CD14-positive monocyte (primary cell): ENCODE data around the gene ITLN2. TPM values are rescaled to one million over a fixed set of nuclear protein-coding genes. Genes with fewer than 3 reads are reported as not detected.
"Not testable (repeated sequence)": the region's sequence is repeated elsewhere in the genome, so short reads cannot be mapped to it uniquely, and the experiment has no call there.

Experiments used
- DNase-seq, 3 donors: peaks; one replicate each; pipeline ENCODE4 v3.0.0-alpha.2; 2011 to 2022
- H2AFZ ChIP-seq: 2 replicates; pipeline ENCODE4 v1.6.0; 2012; ENCODE audit warnings: mild to moderate bottlenecking, low read depth, low read length, inconsistent platforms; ENCODE audit not compliant: insufficient read depth, poor library complexity, severe bottlenecking
- H3K27ac ChIP-seq, 2 donors: 1 replicate in 1 of 2; 2 replicates in 1 of 2; pipeline ENCODE4 v1.5.1; 2012 to 2013; ENCODE audit warnings: low read length in 2 of 2, control low read depth in 1 of 2, inconsistent platforms in 1 of 2, low read depth in 1 of 2, mild to moderate bottlenecking in 1 of 2
- H3K27me3 ChIP-seq, 2 donors: one replicate each; pipeline versions ENCODE4 v1.6.0 to v1.6.1; 2011 to 2013; ENCODE audit warnings: low read length in 2 of 2; ENCODE audit not compliant: control insufficient read depth in 2 of 2, insufficient read depth in 2 of 2
- H3K36me3 ChIP-seq, 2 donors: replicated peaks in 1 of 2; 1 replicate in 1 of 2; 2 replicates in 1 of 2; pipeline versions ENCODE4 v1.5.1 to v1.6.1; 2012 to 2013; ENCODE audit warnings: low read length in 2 of 2, control low read depth in 1 of 2, inconsistent platforms in 1 of 2, mild to moderate bottlenecking in 1 of 2; ENCODE audit not compliant: insufficient read depth in 2 of 2, control insufficient read depth in 1 of 2
- H3K4me1 ChIP-seq, 2 donors: 1 replicate in 1 of 2; 2 replicates in 1 of 2; pipeline versions ENCODE4 v1.5.1 to v1.6.1; 2012 to 2013; ENCODE audit warnings: low read length in 2 of 2, control low read depth in 1 of 2, inconsistent platforms in 1 of 2, mild to moderate bottlenecking in 1 of 2, moderate library complexity in 1 of 2; ENCODE audit not compliant: insufficient read depth in 2 of 2, control insufficient read depth in 1 of 2
- H3K4me2 ChIP-seq: replicated peaks from 2 replicates; pipeline ENCODE3; 2012; ENCODE audit warnings: low read length, moderate library complexity, mild to moderate bottlenecking; ENCODE audit not compliant: poor library complexity, severe bottlenecking; ENCODE audit errors: extremely low read depth
- H3K4me3 ChIP-seq, 3 experiments: fragments of 200-600 bp in 1 of 3; sonication (generic) in 1 of 3; replicated peaks in 1 of 3; 1 replicate in 2 of 3; 2 replicates in 1 of 3; pipeline ENCODE4 v1.5.1; 2011 to 2013; ENCODE audit warnings: low read length in 3 of 3, mild to moderate bottlenecking in 3 of 3, control low read depth in 2 of 3, low read depth in 2 of 3, inconsistent platforms in 1 of 3, moderate library complexity in 1 of 3
- H3K79me2 ChIP-seq: 2 replicates; pipeline ENCODE4 v1.6.0; 2012; ENCODE audit warnings: mild to moderate bottlenecking, control low read depth, inconsistent platforms, low read length, moderate library complexity; ENCODE audit not compliant: insufficient read depth
- H3K9ac ChIP-seq: 2 replicates; pipeline ENCODE4 v1.6.0; 2017; ENCODE audit warnings: low read length, mild to moderate bottlenecking; ENCODE audit not compliant: insufficient read depth, poor library complexity, severe bottlenecking
- H3K9me3 ChIP-seq, 2 donors: replicated peaks in 1 of 2; 1 replicate in 1 of 2; 2 replicates in 1 of 2; pipeline versions ENCODE4 v1.5.1 to v1.6.1; 2012 to 2013; ENCODE audit warnings: low read length in 2 of 2, control low read depth in 1 of 2; ENCODE audit not compliant: control insufficient read depth in 1 of 2, insufficient read depth in 1 of 2
- H4K20me1 ChIP-seq: 2 replicates; pipeline ENCODE4 v1.6.0; 2012; ENCODE audit warnings: mild to moderate bottlenecking, low read length, control low read depth, moderate library complexity; ENCODE audit not compliant: insufficient read depth
- H3K27ac Mint-ChIP-seq, 7 donors: one replicate each; pipeline ENCODE4 v1.8.0; 2020; ENCODE audit warnings: mild to moderate bottlenecking in 7 of 7, mixed read lengths in 7 of 7, moderate library complexity in 6 of 7, inconsistent platforms in 2 of 7
- H3K27me3 Mint-ChIP-seq, 3 donors: one replicate each; pipeline ENCODE4 v1.8.0; 2021 to 2022; ENCODE audit warnings: low read depth in 3 of 3, mild to moderate bottlenecking in 3 of 3, mixed read lengths in 3 of 3, moderate library complexity in 3 of 3, inconsistent platforms in 1 of 3
- H3K36me3 Mint-ChIP-seq, 2 donors: one replicate each; pipeline ENCODE4 v1.8.0; 2020; ENCODE audit warnings: mixed read lengths in 2 of 2, inconsistent platforms in 1 of 2, mild to moderate bottlenecking in 1 of 2
- H3K4me1 Mint-ChIP-seq: one replicate; pipeline ENCODE4 v1.8.0; 2020; ENCODE audit warnings: mild to moderate bottlenecking, mixed read lengths
- H3K4me3 Mint-ChIP-seq, 2 donors: one replicate each; pipeline ENCODE4 v1.8.0; 2020; ENCODE audit warnings: mild to moderate bottlenecking in 2 of 2, mixed read lengths in 2 of 2, moderate library complexity in 1 of 2
- H3K9me3 Mint-ChIP-seq, 7 donors: one replicate each; pipeline ENCODE4 v1.8.0; 2020 to 2022; ENCODE audit warnings: mixed read lengths in 7 of 7, mild to moderate bottlenecking in 6 of 7, moderate library complexity in 6 of 7, inconsistent platforms in 2 of 7
- CTCF ChIP-seq: fragments of 200-600 bp; IDR thresholded peaks from one replicate; pipeline ENCODE4 v1.8.0; 2022; ENCODE audit warnings: antibody characterized with exemption, mild to moderate bottlenecking
- WGBS: methylation state at CpG from one replicate; pipeline ENCODE4 v1.1.5; 2013; ENCODE audit warnings: missing lambda C conversion rate; ENCODE audit not compliant: insufficient coverage; 5-methylcytosine and 5-hydroxymethylcytosine counted together
- intact Hi-C, 2 donors: fragments of 100-400 bp; cut with micrococcal nuclease; formaldehyde crosslinking; loops; one replicate each; pipeline versions ENCODE4 v1.15.0 to v1.15.1; 2023
- polyA plus RNA-seq, 3 donors: library from polyadenylated mRNA; depleted of rRNA in 1 of 3; unstranded in 2 of 3; stranded (reverse) in 1 of 3; fragments of 300-500 nt in 2 of 3; fragments of >200 nt in 1 of 3; fragmentation: Illumina TruSeq in 2 of 3; gene quantifications; 1 replicate in 2 of 3; 2 replicates in 1 of 3; pipeline ENCODE4 v1.2.3, GENCODE V29; 2012 to 2021

Gene ITLN2
- polyA plus RNA-seq, 3 donors = not detected

GRCh38 chr1:160905617-160905989 lies 49.0 kb downstream of the ITLN2 start:
- Mint-ChIP-seq H3K36me3 (no peaks in the 10 kb centered on the region), H3K9me3 (peaks cover 0 to 2% (median 0%) of the 10 kb centered on the region in 7 donors), H3K4me3 (no peak overlapping the region), H3K27ac (no peak overlapping the region), H3K27me3 (peaks cover 0 to 6% (median 5%) of the 10 kb centered on the region in 3 donors), H3K4me1 (peaks cover 2% of the 10 kb centered on the region)
- Histone ChIP-seq H3K9ac (no peak overlapping the region), H3K27me3 (no peaks in the 10 kb centered on the region), H3K4me3 (no peak overlapping the region), H3K27ac (no peak overlapping the region), H3K79me2 (no peaks in the 10 kb centered on the region), H4K20me1 (no peaks in the 10 kb centered on the region), H2AFZ (no peak overlapping the region), H3K36me3 (no peaks in the 10 kb centered on the region), H3K4me2 (no peak overlapping the region), H3K9me3 (no peaks in the 10 kb centered on the region), H3K4me1 (no peaks in the 10 kb centered on the region)
- 80% methylated on average over 3 of the region's 4 CpGs for WGBS
- intact Hi-C loops = no loop called here
- DNase-seq = no peak
- no peak for TF ChIP-seq CTCF

- H3K27ac ChIP-seq = no peak overlapping the region
- no peaks in the 10 kb centered on the region for H3K79me2 ChIP-seq
- H3K36me3 ChIP-seq = no peaks in the 10 kb centered on the region
- no peak for TF ChIP-seq CTCF
- no peak overlapping the region for H3K4me3 ChIP-seq
- no peaks in the 10 kb centered on the region for H3K9me3 ChIP-seq
- Mint-ChIP-seq H3K27ac (no peak overlapping the region), H3K4me1 (peaks cover 2% of the 10 kb centered on the region), H3K27me3 (peaks cover 0 to 6% (median 5%) of the 10 kb centered on the region in 3 donors), H3K9me3 (peaks cover 0 to 1% (median 0%) of the 10 kb centered on the region in 7 donors), H3K4me3 (no peak overlapping the region), H3K36me3 (no peaks in the 10 kb centered on the region)
- H3K27me3 ChIP-seq = no peaks in the 10 kb centered on the region
- no peaks in the 10 kb centered on the region for H3K4me1 ChIP-seq
- no peak overlapping the region for H3K4me2 ChIP-seq
- DNase-seq = no peak
- no peaks in the 10 kb centered on the region for H4K20me1 ChIP-seq
- 91% methylated on average over 5 of the region's 8 CpGs for WGBS
- H2AFZ ChIP-seq = no peak overlapping the region
- intact Hi-C loops = no loop called here
- H3K9ac ChIP-seq = no peak overlapping the region
Observed at GRCh38 chr1:160904783-160905616, 49.6 kb downstream of the ITLN2 start.

- intact Hi-C loops, H3K36me3 Mint-ChIP-seq, H3K27ac ChIP-seq, DNase-seq, H3K27me3 Mint-ChIP-seq, H3K9me3 ChIP-seq, H3K9me3 Mint-ChIP-seq, H4K20me1 ChIP-seq, H3K4me1 ChIP-seq, H3K4me3 Mint-ChIP-seq, H3K4me1 Mint-ChIP-seq, H3K36me3 ChIP-seq, H2AFZ ChIP-seq, H3K27me3 ChIP-seq, H3K27ac Mint-ChIP-seq, H3K4me2 ChIP-seq, H3K9ac ChIP-seq, H3K79me2 ChIP-seq, H3K4me3 ChIP-seq: not testable (repeated sequence)
- no CpG with 5 or more reads among the region's 1 CpG for WGBS
Observed at GRCh38 chr1:160902251-160902650, 52.4 kb downstream of the ITLN2 start.
